Hepatocyte (in vitro differentiated cells): Measurements from ENCODE around the gene B3GALT2. TPM values are rescaled to one million over a fixed set of nuclear protein-coding genes. Genes with fewer than 3 reads are reported as not detected.
A peak's percentile ranks its signal among the peaks of the same experiment; 100 is the strongest.

Source experiments
- DNase-seq: peaks from one replicate; pipeline ENCODE4 v3.0.0-alpha.2; 2016; ENCODE audit warnings: low spot score
- H2AFZ ChIP-seq: fragments of 200-600 bp; sonication (generic); 2 replicates; pipeline ENCODE4 v1.6.0; 2016; ENCODE audit warnings: antibody characterized with exemption, mild to moderate bottlenecking
- H3K27ac ChIP-seq: fragments of 200-600 bp; sonication (generic); 2 replicates; pipeline ENCODE4 v1.5.1; 2016; ENCODE audit warnings: mild to moderate bottlenecking
- H3K27me3 ChIP-seq: fragments of 200-600 bp; sonication (generic); 2 replicates; pipeline ENCODE4 v1.6.1; 2016
- H3K36me3 ChIP-seq: fragments of 200-600 bp; sonication (generic); replicated peaks from 2 replicates; pipeline ENCODE4 v1.5.1; 2016; ENCODE audit warnings: low read depth; ENCODE audit not compliant: insufficient read depth
- H3K4me1 ChIP-seq: fragments of 200-600 bp; sonication (generic); 2 replicates; pipeline ENCODE4 v1.5.1; 2016; ENCODE audit warnings: mild to moderate bottlenecking, moderate library complexity; ENCODE audit not compliant: insufficient read depth
- H3K4me2 ChIP-seq: fragments of 200-600 bp; sonication (generic); 2 replicates; pipeline ENCODE4 v1.6.0; 2016
- H3K4me3 ChIP-seq: fragments of 200-600 bp; sonication (generic); 2 replicates; pipeline ENCODE4 v1.5.1; 2016; ENCODE audit warnings: mild to moderate bottlenecking
- H3K79me2 ChIP-seq: fragments of 200-600 bp; sonication (generic); 2 replicates; pipeline ENCODE4 v1.6.0; 2017; ENCODE audit warnings: mild to moderate bottlenecking
- H3K9me2 ChIP-seq: fragments of 200-600 bp; sonication (generic); replicated peaks from 2 replicates; pipeline ENCODE4 v1.6.0; 2017; ENCODE audit warnings: mild to moderate bottlenecking; ENCODE audit not compliant: insufficient read depth
- H3K9me3 ChIP-seq: fragments of 200-600 bp; sonication (generic); 2 replicates; pipeline ENCODE4 v1.5.1; 2016; ENCODE audit warnings: low read depth, mild to moderate bottlenecking
- H4K20me1 ChIP-seq: fragments of 200-600 bp; sonication (generic); 2 replicates; pipeline ENCODE4 v1.6.0; 2016; ENCODE audit warnings: mild to moderate bottlenecking; ENCODE audit not compliant: insufficient read depth, poor library complexity, severe bottlenecking
- EZH2 ChIP-seq: fragments of 200-600 bp; sonication (generic); IDR thresholded peaks from 2 replicates; pipeline ENCODE4 v1.6.1; 2016; ENCODE audit warnings: antibody characterized with exemption, mild to moderate bottlenecking, borderline replicate concordance
- EZH2phosphoT487 ChIP-seq: fragments of 200-600 bp; sonication (generic); IDR thresholded peaks from one replicate; pipeline ENCODE4 v1.6.1; 2018; ENCODE audit warnings: antibody characterized with exemption, mild to moderate bottlenecking, low read depth, moderate library complexity; ENCODE audit not compliant: unreplicated experiment, severe bottlenecking
- WGBS: methylation state at CpG from one replicate; pipeline ENCODE4 v1.1.6; 2016; ENCODE audit warnings: low lambda C conversion rate; ENCODE audit errors: missing lambda C conversion rate; 5-methylcytosine and 5-hydroxymethylcytosine counted together
- polyA plus RNA-seq: library from polyadenylated mRNA; unstranded; fragments of >200 nt; fragmentation: Nextera tagmentation; extraction: Ambion mirVana; gene quantifications from 2 replicates; pipeline ENCODE4 v1.2.1, GENCODE V29; 2016
- total RNA-seq: library from RNA; depleted of rRNA; stranded (reverse); fragments of >200 nt; gene quantifications from 2 replicates; pipeline ENCODE4 v1.2.3, GENCODE V29; 2014
- TF ChIP-seq, protein P1 (sequence below): fragments of 200-600 bp; sonication (generic); IDR thresholded peaks from 2 replicates; pipeline ENCODE4 v1.5.1; 2016; ENCODE audit warnings: antibody characterized with exemption, mild to moderate bottlenecking; ENCODE audit not compliant: poor library complexity

B3GALT2 gene
- total and polyA plus RNA-seq, 2 experiments from 2014 or later, result 1.4 to 9.7 TPM

DNA sequence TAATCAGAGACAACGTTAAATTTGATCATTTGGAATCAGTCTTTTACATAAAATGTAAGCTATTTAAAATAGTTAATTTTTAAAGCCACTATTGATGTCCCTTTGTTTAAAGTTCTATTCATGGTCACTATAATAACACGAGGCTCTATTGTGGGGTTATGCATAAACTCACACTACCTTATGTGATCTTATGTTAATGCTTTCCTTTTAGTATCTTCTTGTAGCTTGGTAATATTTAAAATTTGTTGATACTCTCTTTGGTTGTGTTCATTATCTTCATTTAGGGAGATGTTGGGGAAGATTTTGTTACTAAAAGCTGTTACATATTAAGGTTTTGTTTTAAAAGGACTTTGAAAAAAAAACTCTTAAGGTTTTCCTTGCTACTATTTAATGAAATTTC lies 1.2 kb downstream of the B3GALT2 start:
- Histone ChIP-seq H3K9me3 (no peaks in the 10 kb centered on the region), H2AFZ (no peak overlapping the region), H3K4me1 (peaks cover 30% of the 10 kb centered on the region), H3K4me3 (peak overlapping the region; percentile 13), H3K9me2 (no peaks in the 10 kb centered on the region), H3K36me3 (no peaks in the 10 kb centered on the region), H3K27me3 (no peaks in the 10 kb centered on the region), H3K4me2 (peak overlapping the region; percentile 71), H3K27ac (peak overlapping the region; percentile 70), H3K79me2 (peaks cover 60% of the 10 kb centered on the region), H4K20me1 (no peaks in the 10 kb centered on the region)
- no peak for DNase-seq
- TF ChIP-seq EZH2 (no peak), EZH2phosphoT487 (no peak)
- TF ChIP-seq, protein P1, sequence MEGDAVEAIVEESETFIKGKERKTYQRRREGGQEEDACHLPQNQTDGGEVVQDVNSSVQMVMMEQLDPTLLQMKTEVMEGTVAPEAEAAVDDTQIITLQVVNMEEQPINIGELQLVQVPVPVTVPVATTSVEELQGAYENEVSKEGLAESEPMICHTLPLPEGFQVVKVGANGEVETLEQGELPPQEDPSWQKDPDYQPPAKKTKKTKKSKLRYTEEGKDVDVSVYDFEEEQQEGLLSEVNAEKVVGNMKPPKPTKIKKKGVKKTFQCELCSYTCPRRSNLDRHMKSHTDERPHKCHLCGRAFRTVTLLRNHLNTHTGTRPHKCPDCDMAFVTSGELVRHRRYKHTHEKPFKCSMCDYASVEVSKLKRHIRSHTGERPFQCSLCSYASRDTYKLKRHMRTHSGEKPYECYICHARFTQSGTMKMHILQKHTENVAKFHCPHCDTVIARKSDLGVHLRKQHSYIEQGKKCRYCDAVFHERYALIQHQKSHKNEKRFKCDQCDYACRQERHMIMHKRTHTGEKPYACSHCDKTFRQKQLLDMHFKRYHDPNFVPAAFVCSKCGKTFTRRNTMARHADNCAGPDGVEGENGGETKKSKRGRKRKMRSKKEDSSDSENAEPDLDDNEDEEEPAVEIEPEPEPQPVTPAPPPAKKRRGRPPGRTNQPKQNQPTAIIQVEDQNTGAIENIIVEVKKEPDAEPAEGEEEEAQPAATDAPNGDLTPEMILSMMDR, result no peak
- WGBS, result 57% methylated on average over 2 of the region's 2 CpGs

DNA sequence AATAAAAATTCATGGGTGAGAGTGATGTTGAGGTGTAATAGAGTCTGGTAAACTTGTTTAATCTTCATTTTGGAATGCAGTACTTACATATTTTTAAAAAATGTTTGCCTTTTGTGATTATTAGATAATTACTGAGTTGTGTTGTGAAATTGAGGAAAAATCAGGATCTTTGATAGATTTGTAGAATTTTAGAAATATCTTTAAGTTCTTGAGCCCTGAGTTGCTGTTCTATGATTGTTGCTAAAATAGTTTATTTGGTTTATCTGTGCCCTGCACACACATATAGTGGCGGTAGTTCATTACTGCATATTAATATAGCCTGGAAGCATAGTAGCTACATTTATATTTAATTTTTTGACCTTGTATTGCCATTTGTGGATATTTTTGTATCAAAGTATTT lies 1.6 kb downstream of the B3GALT2 start:
- Histone ChIP-seq H4K20me1 (no peaks in the 10 kb centered on the region), H3K36me3 (no peaks in the 10 kb centered on the region), H3K4me3 (peak overlapping the region; percentile 13), H3K9me2 (no peaks in the 10 kb centered on the region), H3K4me2 (peak overlapping the region; percentile 71), H3K27ac (peak overlapping the region; percentile 70), H3K4me1 (peaks cover 25% of the 10 kb centered on the region), H3K27me3 (no peaks in the 10 kb centered on the region), H3K9me3 (no peaks in the 10 kb centered on the region), H3K79me2 (peaks cover 61% of the 10 kb centered on the region), H2AFZ (no peak overlapping the region)
- TF ChIP-seq EZH2 (no peak), EZH2phosphoT487 (no peak)
- TF ChIP-seq, protein P1, result no peak
- DNase-seq, result no peak
- 78% methylated on average over 1 of the region's 1 CpG for WGBS

DNA sequence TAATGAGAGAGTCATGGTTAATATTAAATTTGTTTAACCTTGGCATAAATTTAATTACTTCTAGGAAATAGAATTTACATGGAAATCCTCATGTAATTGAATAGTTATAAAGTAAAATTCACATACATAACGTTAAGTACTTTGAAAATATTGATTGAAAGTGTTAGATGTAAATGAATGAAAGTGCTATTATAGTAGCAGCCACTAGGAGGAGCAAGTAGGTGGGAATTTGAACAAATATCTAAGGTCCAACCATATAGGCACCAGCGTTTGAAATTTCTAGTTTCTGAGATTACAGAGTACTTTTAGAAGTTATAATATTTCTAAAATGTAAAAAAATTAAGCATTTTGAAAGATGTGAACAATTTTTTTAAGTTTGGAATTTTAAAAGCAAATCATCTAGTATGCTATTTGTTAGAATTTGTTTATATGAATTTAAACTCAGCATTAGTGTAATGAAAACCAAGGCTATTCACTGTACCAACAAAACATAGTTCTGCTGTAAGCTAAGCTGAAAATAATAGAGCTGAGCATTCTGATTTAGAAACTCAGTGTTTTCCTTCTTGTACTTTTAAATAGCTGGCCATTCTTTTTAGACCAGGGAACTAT lies 3.3 kb downstream of the B3GALT2 start:
- no peaks in the 10 kb centered on the region for H3K36me3 ChIP-seq
- peak overlapping the region; percentile 70 for H3K27ac ChIP-seq
- no peak overlapping the region for H2AFZ ChIP-seq
- H3K9me2 ChIP-seq, result no peaks in the 10 kb centered on the region
- WGBS, result 2% methylated on average over 2 of the region's 2 CpGs
- no peaks in the 10 kb centered on the region for H3K27me3 ChIP-seq
- peaks cover 9% of the 10 kb centered on the region for H3K4me1 ChIP-seq
- peak overlapping the region; percentile 2 for H3K4me3 ChIP-seq
- H4K20me1 ChIP-seq, result no peaks in the 10 kb centered on the region
- peaks cover 50% of the 10 kb centered on the region for H3K79me2 ChIP-seq
- peak; percentile 77 for DNase-seq
- TF ChIP-seq, protein P1, result peak; percentile 85
- TF ChIP-seq EZH2, result no peak
- H3K9me3 ChIP-seq, result no peaks in the 10 kb centered on the region
- H3K4me2 ChIP-seq, result peak overlapping the region; percentile 71
